Muscle of leg (tissue), 11 donors: ENCODE measurements around the gene EIF3L. TPM values are rescaled to one million over a fixed set of nuclear protein-coding genes. Genes with fewer than 3 reads are reported as not detected.
A peak's percentile ranks its signal among the peaks of the same experiment; 100 is the strongest.

Experiments
- DNase-seq: peaks from one replicate; pipeline ENCODE4 v3.0.0; 2013
- H3K27ac ChIP-seq: one replicate; pipeline ENCODE4 v1.5.1; 2013; ENCODE audit warnings: mild to moderate bottlenecking, low read length, control low read depth
- H3K27me3 ChIP-seq: one replicate; pipeline ENCODE4 v1.6.1; 2013; ENCODE audit warnings: low read length; ENCODE audit not compliant: control insufficient read depth, insufficient read depth
- H3K36me3 ChIP-seq: one replicate; pipeline ENCODE4 v1.6.1; 2013; ENCODE audit warnings: low read length; ENCODE audit not compliant: control insufficient read depth, insufficient read depth
- H3K4me1 ChIP-seq: one replicate; pipeline ENCODE4 v1.6.1; 2013; ENCODE audit warnings: low read length; ENCODE audit not compliant: control insufficient read depth, insufficient read depth
- H3K4me3 ChIP-seq: one replicate; pipeline ENCODE4 v1.5.1; 2013; ENCODE audit warnings: low read length, control low read depth
- H3K9me3 ChIP-seq: replicated peaks from 2 replicates; pipeline ENCODE4 v1.6.1; 2013; ENCODE audit warnings: low read depth, low read length; ENCODE audit not compliant: control insufficient read depth
- WGBS: methylation state at CpG from one replicate; pipeline ENCODE4 v1.1.5; 2013; ENCODE audit warnings: missing lambda C conversion rate; ENCODE audit not compliant: insufficient coverage; 5-methylcytosine and 5-hydroxymethylcytosine counted together
- polyA plus RNA-seq, 8 donors: library from polyadenylated mRNA; unstranded; fragments of 120-200 nt; gene quantifications; one replicate each; pipeline versions ENCODE4 v1.2.1 to v1.2.3, GENCODE V29; 2013; ENCODE audit warnings: inconsistent platforms in 1 of 8, low replicate concordance in 1 of 8; ENCODE audit not compliant: insufficient read length in 8 of 8, insufficient read depth in 1 of 8
- total RNA-seq: library from RNA; stranded (reverse); fragments of 120-200 nt; gene quantifications from one replicate; pipeline ENCODE4 v1.2.4, GENCODE V29; 2013

Gene EIF3L
- total and polyA plus RNA-seq, 9 donors = 1,056 to 1,352 (median 1,218) TPM

DNA sequence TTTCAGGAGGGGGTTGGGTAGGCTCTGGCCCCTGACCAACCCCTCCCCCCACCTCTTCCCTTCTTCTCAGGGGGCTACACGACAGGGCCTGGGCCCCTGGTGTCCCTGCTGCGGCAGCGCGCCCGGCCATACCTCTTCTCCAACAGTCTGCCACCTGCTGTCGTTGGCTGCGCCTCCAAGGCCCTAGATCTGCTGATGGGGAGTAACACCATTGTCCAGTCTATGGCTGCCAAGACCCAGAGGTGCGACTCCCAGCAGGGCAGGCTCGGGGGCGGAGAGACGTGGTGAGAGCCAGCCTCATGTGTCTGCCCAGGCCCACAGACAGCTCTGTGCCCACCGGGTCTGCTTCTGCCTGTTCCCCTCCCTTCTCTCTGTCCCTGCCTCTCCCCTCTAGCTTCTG lies 33.6 kb upstream of the EIF3L start:
- WGBS = 84% methylated on average over 12 of the region's 12 CpGs
- Histone ChIP-seq H3K4me1 (peaks cover 18% of the 10 kb centered on the region), H3K9me3 (no peaks in the 10 kb centered on the region), H3K36me3 (peaks cover 18% of the 10 kb centered on the region), H3K27me3 (peaks cover 23% of the 10 kb centered on the region), H3K27ac (no peak overlapping the region), H3K4me3 (no peak overlapping the region)
- DNase-seq = no peak

DNA sequence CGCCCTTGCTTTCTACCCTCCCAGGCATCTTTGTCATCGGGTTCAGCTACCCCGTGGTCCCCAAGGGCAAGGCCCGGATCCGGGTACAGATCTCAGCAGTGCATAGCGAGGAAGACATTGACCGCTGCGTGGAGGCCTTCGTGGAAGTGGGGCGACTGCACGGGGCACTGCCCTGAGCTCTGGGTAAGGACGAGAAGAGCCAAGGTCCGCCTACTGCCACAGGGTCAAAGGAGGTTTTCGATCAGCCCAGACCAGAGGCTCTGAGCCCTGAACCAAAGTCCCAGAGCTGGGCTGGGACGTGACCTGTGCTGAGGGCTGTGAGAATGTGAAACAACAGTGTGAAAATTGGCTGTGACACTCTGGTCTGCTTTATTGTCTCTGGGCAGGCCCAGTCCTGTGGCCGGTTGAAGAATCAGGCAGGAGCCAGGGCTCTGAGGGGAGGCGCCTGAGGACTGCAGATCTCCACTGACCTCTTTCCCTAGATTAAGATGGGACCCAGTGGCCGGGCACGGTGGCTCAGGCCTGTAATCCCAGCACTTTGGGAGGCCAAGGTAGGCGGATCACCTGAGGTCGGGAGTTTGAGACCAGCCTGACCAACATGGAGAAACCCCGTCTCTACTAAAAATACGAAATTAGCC lies 32.6 kb upstream of the EIF3L start:
- H3K27ac ChIP-seq = no peak overlapping the region
- peaks cover 18% of the 10 kb centered on the region for H3K4me1 ChIP-seq
- H3K4me3 ChIP-seq = no peak overlapping the region
- peaks cover 18% of the 10 kb centered on the region for H3K36me3 ChIP-seq
- WGBS = 95% methylated on average over 23 of the region's 23 CpGs
- H3K27me3 ChIP-seq = peaks cover 27% of the 10 kb centered on the region
- no peaks in the 10 kb centered on the region for H3K9me3 ChIP-seq
- no peak for DNase-seq

DNA sequence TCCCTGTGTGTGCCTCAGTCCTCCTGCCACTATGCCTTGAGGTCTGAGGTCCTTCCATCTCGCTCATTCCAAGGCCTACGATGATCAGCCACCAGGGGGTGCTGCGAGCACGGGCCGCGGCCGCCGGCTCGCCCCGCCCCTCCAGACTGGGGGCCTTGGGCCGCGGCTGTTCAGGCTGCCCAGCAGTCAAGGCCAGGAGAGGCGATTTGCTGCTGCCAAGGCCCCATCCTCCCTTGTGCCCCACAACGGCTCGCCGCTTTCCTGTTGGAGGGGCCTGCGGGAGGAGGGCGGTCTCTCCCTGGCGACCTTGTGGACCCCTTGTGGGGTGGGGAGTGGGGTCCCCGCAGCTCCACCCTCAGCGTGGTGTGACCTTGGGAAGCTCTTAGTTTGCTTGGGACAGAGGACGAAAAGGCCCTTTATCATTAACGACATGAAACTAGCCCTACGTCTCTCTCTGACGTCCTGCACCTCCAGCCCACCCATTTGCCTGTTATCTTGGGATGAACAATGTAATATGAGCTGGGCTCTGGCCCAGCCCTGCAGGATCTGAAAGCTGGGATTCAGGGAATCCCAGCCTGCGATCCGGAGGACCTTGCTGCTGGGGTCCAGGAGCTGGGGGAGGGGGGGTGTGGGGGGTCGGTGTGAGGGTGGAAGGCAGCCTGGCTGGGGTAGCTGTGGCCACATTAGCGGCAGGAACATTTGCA lies 31.4 kb upstream of the EIF3L start:
- DNase-seq = peak; percentile 88
- H3K27ac ChIP-seq = peak overlapping the region; percentile 67
- H3K36me3 ChIP-seq = peaks cover 18% of the 10 kb centered on the region
- H3K9me3 ChIP-seq = no peaks in the 10 kb centered on the region
- H3K4me1 ChIP-seq = peaks cover 18% of the 10 kb centered on the region
- peaks cover 39% of the 10 kb centered on the region for H3K27me3 ChIP-seq
- under 1% methylated on average over 13 of the region's 29 CpGs for WGBS
- H3K4me3 ChIP-seq = peak overlapping the region; percentile 42

DNA sequence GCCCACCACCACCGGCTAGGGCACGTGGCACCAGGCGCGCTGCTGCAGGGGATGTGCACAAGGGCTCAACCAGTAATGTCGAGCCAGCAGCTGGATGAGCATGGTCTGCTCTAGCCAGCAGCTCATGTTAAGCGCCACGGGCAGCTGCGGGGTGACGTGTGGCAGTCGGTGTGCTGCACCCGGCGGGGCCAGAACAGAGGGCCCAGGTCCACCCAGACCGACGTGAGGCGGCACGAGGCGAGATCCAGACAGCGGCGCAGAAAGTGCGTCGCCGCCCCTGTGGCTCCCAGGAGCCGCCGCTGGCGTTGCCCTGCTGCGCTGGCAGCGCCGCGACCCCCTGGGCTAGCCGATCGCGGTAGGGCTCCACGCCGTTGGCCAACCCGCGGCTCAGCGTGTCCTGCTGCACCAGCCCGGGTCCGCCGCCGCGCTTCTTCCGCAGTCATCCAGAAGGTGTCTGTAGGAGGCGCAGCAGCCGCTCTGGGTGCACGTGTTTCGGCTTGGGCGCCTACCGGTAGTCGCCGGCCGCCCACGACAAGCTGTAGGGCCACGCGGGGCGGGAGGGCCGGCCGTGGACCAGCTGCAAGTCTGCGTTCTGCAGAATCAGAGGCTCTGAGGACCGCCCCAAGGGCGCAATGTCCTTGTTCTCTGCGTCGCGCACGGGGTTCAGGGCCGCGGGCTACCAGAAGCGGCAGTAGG lies 30.7 kb upstream of the EIF3L start:
- peaks cover 18% of the 10 kb centered on the region for H3K36me3 ChIP-seq
- WGBS = 2% methylated on average over 66 of the region's 68 CpGs

GRCh38 chr22:37819105-37819433 lies 30.1 kb upstream of the EIF3L start:
- H3K36me3 ChIP-seq = peaks cover 15% of the 10 kb centered on the region
- peaks cover 22% of the 10 kb centered on the region for H3K4me1 ChIP-seq
- 17% methylated on average over 10 of the region's 14 CpGs for WGBS
- no peaks in the 10 kb centered on the region for H3K9me3 ChIP-seq
- peaks cover 51% of the 10 kb centered on the region for H3K27me3 ChIP-seq
- H3K4me3 ChIP-seq = no peak overlapping the region
- DNase-seq = no peak
- no peak overlapping the region for H3K27ac ChIP-seq

More for the DNA sequence above, 30.7 kb upstream of the EIF3L start:
- Histone ChIP-seq H3K27me3 (peaks cover 46% of the 10 kb centered on the region), H3K27ac (no peak overlapping the region), H3K9me3 (no peaks in the 10 kb centered on the region), H3K4me3 (peak overlapping the region; percentile 23), H3K4me1 (peaks cover 21% of the 10 kb centered on the region)
- peak; percentile 63 for DNase-seq

DNA sequence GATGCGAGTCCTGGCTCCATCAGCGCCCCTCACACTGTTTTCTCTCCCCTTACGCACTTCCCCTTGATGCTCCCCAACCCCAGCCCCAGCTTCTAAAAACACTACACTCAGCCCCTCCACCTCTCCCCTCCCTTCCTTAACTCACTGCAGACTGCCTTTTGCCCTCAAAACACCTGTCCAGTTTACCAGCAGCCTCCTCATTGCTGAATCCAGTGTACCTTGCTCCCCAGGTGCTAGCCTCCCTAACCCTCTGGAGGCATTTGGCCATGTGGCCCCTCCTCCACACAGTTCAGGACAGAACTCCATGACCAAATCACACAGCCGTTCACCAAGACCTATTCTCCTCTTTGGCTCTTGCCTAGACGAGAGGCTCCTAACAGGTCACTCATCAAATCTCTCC lies 28.9 kb upstream of the EIF3L start:
- Histone ChIP-seq H3K9me3 (no peaks in the 10 kb centered on the region), H3K27ac (no peak overlapping the region), H3K36me3 (peaks cover 7% of the 10 kb centered on the region), H3K27me3 (peaks cover 55% of the 10 kb centered on the region), H3K4me1 (peaks cover 25% of the 10 kb centered on the region), H3K4me3 (no peak overlapping the region)
- 88% methylated on average over 5 of the region's 5 CpGs for WGBS
- DNase-seq = no peak

DNA sequence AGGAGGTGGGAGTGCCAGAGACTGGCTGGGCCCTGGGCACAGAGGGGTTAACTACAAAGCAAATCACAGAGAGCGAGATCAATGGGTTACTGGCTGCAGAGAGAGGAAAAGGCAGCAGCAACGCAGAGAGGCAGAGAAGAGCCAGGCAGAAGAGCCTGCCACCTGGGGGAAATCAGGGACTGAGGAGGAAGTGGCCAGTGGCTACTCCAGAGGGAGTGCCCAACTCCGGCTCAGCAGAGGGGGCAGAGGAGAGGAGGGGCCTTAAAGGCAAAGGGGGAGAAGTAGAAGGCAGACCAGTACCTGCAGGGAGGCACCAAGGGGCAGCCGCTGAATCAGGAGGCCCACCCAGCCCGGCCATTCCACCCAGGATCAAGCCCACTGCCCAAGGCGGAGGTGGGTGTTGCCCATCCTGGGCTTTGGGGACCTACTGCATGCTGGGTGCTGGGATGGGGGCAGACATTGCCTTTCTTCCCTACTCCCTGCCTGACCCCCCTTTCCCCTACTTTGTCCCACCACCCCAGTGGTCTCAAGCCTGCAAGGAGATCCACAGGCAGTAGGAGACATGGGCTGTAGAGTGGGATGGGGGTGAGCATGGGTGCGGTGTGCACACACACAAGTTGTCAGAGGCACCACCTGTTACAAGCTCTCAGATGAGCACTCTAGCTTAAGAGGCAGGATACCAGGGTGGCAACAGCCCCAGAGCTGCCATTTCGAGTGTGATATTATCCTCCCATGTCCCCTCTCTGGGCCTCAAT lies 27.0 kb upstream of the EIF3L start:
- peaks cover 57% of the 10 kb centered on the region for H3K27me3 ChIP-seq

DNA sequence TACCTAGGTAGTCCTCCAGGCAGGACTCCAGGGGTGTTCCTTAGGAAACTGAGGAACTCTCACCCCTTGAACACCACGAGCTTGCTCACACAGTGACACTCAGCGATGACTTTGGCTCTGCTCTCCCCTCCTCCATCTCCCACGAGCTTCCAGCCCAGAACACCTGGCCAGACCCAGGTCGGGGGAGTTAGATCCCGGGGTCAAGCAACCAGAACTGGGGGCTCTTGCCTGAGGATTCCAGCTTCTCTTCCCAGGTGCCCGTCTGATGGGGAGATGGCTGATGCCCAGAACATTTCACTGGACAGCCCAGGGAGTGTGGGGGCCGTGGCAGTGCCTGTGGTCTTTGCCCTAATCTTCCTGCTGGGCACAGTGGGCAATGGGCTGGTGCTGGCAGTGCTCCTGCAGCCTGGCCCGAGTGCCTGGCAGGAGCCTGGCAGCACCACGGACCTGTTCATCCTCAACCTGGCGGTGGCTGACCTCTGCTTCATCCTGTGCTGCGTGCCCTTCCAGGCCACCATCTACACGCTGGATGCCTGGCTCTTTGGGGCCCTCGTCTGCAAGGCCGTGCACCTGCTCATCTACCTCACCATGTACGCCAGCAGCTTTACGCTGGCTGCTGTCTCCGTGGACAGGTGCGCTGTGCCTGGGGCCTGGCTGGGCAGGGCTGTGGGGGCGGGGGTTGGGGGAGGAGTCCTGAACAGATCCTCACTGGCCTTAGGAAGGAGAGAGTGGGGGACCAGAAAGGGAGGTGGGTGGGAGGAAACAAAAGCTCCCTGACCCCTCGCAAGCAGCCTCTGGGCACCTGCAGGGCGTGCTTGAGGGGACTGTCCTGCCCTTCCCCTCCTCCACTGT lies 25.9 kb upstream of the EIF3L start, which contains the start of gene GALR3:
Gene GALR3 (plus strand): TSS at position 249 of the 852 bp plus-strand sequence. CDS start 25 bp downstream, at position 274.
- Histone ChIP-seq H3K4me1 (peaks cover 27% of the 10 kb centered on the region), H3K27ac (no peak within 1 kb of the TSS), H3K9me3 (no peaks in the 10 kb centered on the region), H3K36me3 (peaks cover 2% of the 10 kb centered on the region), H3K27me3 (peaks cover 54% of the 10 kb centered on the region), H3K4me3 (no peak within 1 kb of the TSS)
- no peak for DNase-seq
- WGBS = 54% methylated on average over 10 of the region's 21 CpGs

More for the DNA sequence above, 27.0 kb upstream of the EIF3L start:
- Histone ChIP-seq H3K36me3 (no peaks in the 10 kb centered on the region), H3K9me3 (no peaks in the 10 kb centered on the region), H3K4me3 (no peak overlapping the region), H3K4me1 (peaks cover 33% of the 10 kb centered on the region), H3K27ac (no peak overlapping the region)
- no peak for DNase-seq
- WGBS = 19% methylated on average over 4 of the region's 8 CpGs
